GM12875 (cell line): ENCODE results near the gene EPHA1.

Source experiments
- H3K4me3 ChIP-seq: one replicate; pipeline ENCODE4 v1.5.1; 2011; ENCODE audit warnings: low read depth, low read length, control low read depth
- CTCF ChIP-seq: IDR thresholded peaks from 2 replicates; pipeline ENCODE4 v1.5.1; 2011; ENCODE audit warnings: low read depth, mild to moderate bottlenecking, control low read depth, inconsistent platforms, low read length, moderate library complexity, borderline replicate concordance; ENCODE audit not compliant: insufficient read depth

The EPHA1 gene

DNA sequence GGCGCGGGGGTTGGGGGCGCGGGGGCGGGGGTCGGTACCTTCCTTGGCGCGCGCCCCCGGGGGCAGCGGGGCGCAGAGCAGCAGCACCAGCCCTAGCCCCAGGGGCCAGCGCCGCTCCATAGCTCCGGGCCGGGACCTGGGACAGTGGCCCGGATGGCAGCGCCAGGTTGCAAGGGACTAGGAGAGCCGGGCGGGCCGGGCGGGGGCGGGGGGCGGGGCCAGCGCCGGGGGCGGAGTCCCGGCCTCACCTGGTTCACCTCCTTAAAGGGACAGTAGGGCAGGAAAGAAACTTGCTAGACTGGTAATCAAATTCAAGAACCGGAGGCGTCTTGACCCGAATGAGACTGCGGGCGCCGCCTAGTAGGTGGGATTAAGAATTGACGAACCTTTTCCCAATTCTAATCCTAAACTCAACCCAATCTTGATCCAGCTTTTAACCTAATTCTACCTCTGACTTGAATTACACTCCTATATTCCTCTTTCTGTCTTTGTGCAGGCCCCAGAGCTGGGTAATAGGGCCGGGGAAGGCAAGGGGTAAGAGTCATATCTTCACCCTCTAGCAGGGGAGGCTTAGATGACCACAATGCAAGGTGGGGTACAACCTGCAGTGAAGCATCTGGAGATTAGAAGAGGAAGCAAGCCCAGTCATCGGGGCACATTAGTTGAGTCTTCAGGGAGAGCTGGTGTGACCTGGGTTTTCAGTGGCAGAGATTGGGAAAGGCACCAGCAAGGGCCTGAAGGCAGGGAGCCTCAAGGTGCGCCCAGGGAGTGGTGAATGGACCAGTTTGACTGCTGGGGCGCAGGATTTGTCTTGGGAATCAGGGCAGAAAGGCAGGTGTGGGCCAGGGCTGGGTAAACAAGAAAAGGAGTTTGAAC, at the start of gene EPHA1:
TSS of gene EPHA1 (minus strand) at position 171 of the 876 bp plus-strand sequence. CDS start at position 120, 51 bp downstream.
- no peak for TF ChIP-seq CTCF
- H3K4me3 ChIP-seq: no peak within 1 kb of the TSS

GRCh38 chr7:143458263-143458662, 49.6 kb upstream of the EPHA1 start:
- TF ChIP-seq CTCF: no peak
- no peak overlapping the region for H3K4me3 ChIP-seq

- TF ChIP-seq CTCF: no peak
- H3K4me3 ChIP-seq: no peak overlapping the region
Observed at GRCh38 chr7:143456992-143457793, 48.5 kb upstream of the EPHA1 start.

GRCh38 chr7:143455942-143456341, 47.3 kb upstream of the EPHA1 start:
- no peak overlapping the region for H3K4me3 ChIP-seq
- no peak for TF ChIP-seq CTCF

- no peak for TF ChIP-seq CTCF
- H3K4me3 ChIP-seq: no peak overlapping the region
Observed at GRCh38 chr7:143455491-143455890, 46.8 kb upstream of the EPHA1 start.

DNA sequence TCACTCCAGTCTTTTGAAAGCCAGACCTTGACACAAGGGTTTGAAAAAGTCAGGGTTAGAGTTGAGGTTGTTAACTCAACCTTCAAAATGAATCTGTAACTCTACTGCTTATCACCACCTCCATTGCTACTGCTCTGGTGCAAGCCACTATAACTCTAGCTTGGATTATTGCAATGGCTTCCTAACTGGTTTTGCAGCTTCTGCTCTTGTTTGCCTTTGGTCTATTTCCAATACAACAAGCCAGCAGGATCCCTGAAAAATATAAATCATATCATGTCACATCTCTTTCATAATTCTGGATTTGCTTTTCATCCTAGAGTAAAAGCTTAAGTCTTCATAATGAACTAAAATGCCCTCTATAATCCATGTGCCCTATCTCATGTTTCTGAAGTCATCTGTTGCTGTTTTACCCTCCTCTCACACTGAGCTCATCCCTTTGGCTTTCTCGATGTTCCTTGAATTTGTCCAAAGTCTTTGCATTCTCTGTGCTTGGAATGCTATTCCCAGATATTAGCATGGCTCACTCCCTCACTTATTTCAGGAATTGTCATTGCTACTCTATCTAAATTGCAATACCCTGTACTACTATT, 45.5 kb upstream of the EPHA1 start:
- no peak overlapping the region for H3K4me3 ChIP-seq
- no peak for TF ChIP-seq CTCF
